Measurements from ENCODE around the gene CAP2.

- no peak for TF ChIP-seq CTCF (IDR thresholded peaks at IDR 0.05)
- no peak for TF ChIP-seq POLR2A (IDR thresholded peaks at IDR 0.05)
These were observed 90.9 kb downstream of the CAP2 start for GRCh38 chr6:17484201-17484849.
